AG04450 (cell line): ENCODE results near the gene UPB1. TPM values are rescaled to one million over a fixed set of nuclear protein-coding genes. Genes with fewer than 3 reads are reported as not detected.

ENCODE experiments used
- CTCF ChIA-PET: fragments of 300-600, 350-600 bp; formaldehyde crosslinking; extraction: SDS; loops from one replicate; lab custom pipeline; 2022; ENCODE audit warnings: antibody characterized with exemption, inconsistent platforms; lab: Charles Lee
- POLR2A ChIA-PET: fragments of 350-600 bp; formaldehyde crosslinking; extraction: SDS; loops from one replicate; lab custom pipeline; 2021; ENCODE audit warnings: antibody characterized with exemption, inconsistent platforms; lab: Yijun Ruan, JAX
- DNase-seq: peaks from one replicate; pipeline ENCODE4 v3.0.0-alpha.2; 2011; ENCODE audit warnings: low read depth, low spot score
- H3K27ac ChIP-seq: one replicate; pipeline ENCODE4 v1.5.1; 2012; ENCODE audit warnings: low read depth, low read length, control low read depth
- H3K27me3 ChIP-seq: one replicate; pipeline ENCODE4 v1.6.0; 2012; ENCODE audit warnings: low read length; ENCODE audit not compliant: control insufficient read depth, insufficient read depth
- H3K4me3 ChIP-seq: 2 replicates; pipeline ENCODE4 v1.5.1; 2011; ENCODE audit warnings: mild to moderate bottlenecking, low read depth, low read length, control low read depth
- H3K9me3 ChIP-seq: 2 replicates; pipeline ENCODE4 v1.5.1; 2012; ENCODE audit warnings: low read length; ENCODE audit not compliant: control insufficient read depth, insufficient read depth
- CTCF ChIP-seq: IDR thresholded peaks from 2 replicates; pipeline ENCODE4 v1.5.1; 2011; ENCODE audit warnings: low read depth, low read length, control low read depth, inconsistent platforms
- polyA plus RNA-seq: library from polyadenylated mRNA; depleted of rRNA; stranded (reverse); fragments of >200 nt; gene quantifications from 2 replicates; pipeline ENCODE4 v1.2.3, GENCODE V29; 2011

The UPB1 gene
- polyA plus RNA-seq, 1 experiment, result not detected

GRCh38 chr22:24492391-24492790, 2.7 kb upstream of the UPB1 start:
- Histone ChIP-seq H3K27ac (no peak overlapping the region), H3K9me3 (peaks cover 8% of the 10 kb centered on the region), H3K27me3 (peaks cover 34% of the 10 kb centered on the region), H3K4me3 (no peak overlapping the region)
- DNase-seq, result no peak
- ChIA-PET CTCF (no interaction called here), POLR2A (no interaction called here)
- TF ChIP-seq CTCF, result no peak

- Histone ChIP-seq H3K9me3 (peaks cover 8% of the 10 kb centered on the region), H3K27ac (no peak overlapping the region), H3K4me3 (no peak overlapping the region), H3K27me3 (peaks cover 40% of the 10 kb centered on the region)
- no peak for TF ChIP-seq CTCF
- DNase-seq, result no peak
- ChIA-PET CTCF (interaction anchor here (1.4 kb wide), 1 partner anchor 9 kb away, joined by 4 read pairs; no protein-coding TSS in a partner anchor), POLR2A (no interaction called here)
Measured at GRCh38 chr22:24494167-24494527, 985 bp upstream of the UPB1 start.

- no peak for TF ChIP-seq CTCF
- POLR2A ChIA-PET, result no interaction called here
- H3K4me3 ChIP-seq, result no peak overlapping the region
- H3K27me3 ChIP-seq, result peaks cover 40% of the 10 kb centered on the region
- peaks cover 8% of the 10 kb centered on the region for H3K9me3 ChIP-seq
- no peak for DNase-seq
- no peak overlapping the region for H3K27ac ChIP-seq
- CTCF ChIA-PET, result no interaction called here
Measured at GRCh38 chr22:24495365-24495675, 188 bp downstream of the UPB1 start.

- peaks cover 43% of the 10 kb centered on the region for H3K27me3 ChIP-seq
- no peak for TF ChIP-seq CTCF
- POLR2A ChIA-PET, result interaction anchor here (0.7 kb wide), 1 partner anchor 65 kb away, joined by 5 read pairs; no protein-coding TSS in a partner anchor
- peaks cover 8% of the 10 kb centered on the region for H3K9me3 ChIP-seq
- H3K4me3 ChIP-seq, result no peak overlapping the region
- CTCF ChIA-PET, result no interaction called here
- H3K27ac ChIP-seq, result no peak overlapping the region
- no peak for DNase-seq
Measured at GRCh38 chr22:24496234-24496633, 1.1 kb downstream of the UPB1 start.

GRCh38 chr22:24496661-24497060, 1.5 kb downstream of the UPB1 start:
- no peak for TF ChIP-seq CTCF
- Histone ChIP-seq H3K4me3 (no peak overlapping the region), H3K27me3 (peaks cover 47% of the 10 kb centered on the region), H3K27ac (no peak overlapping the region), H3K9me3 (peaks cover 8% of the 10 kb centered on the region)
- ChIA-PET POLR2A (no interaction called here), CTCF (interaction anchor here (0.6 kb wide), 1 partner anchor 74 kb away, joined by 4 read pairs; no protein-coding TSS in a partner anchor)
- DNase-seq, result no peak
